ENCODE results near the gene YWHAH. TPM values are rescaled to one million over a fixed set of nuclear protein-coding genes. Genes with fewer than 3 reads are reported as not detected.
"Not testable (repeated sequence)": the region's sequence is repeated elsewhere in the genome, so short reads cannot be mapped to it uniquely, and the experiment has no call there.

Gene YWHAH
- total and polyA plus RNA-seq, 2 of the 4 experiments (the other 2 are of a cell fraction), result 147 to 173 TPM

DNA sequence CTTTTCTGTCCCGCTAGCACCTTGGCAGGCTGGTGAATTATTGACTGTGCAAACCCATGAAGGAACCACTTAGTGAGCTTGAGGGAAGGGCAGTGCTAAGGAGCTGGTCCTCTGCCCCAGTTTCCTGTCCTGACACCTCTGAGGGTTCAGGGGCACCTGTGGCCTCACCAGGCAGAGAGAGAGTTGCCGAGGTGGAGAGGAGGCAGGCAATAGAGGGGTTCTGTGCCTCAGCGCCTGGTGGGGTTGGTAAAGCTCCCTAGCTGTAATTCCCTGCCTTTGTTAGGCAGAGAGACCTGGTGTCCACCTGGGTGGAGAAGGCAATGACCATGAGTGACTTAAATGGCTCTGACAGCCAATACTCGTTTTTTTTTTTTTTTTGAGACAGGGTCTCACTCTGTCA lies 36.3 kb downstream of the YWHAH start:
- H3K79me1 ChIP-seq (ENCODE audit: low read depth in 1 of 2, low read length in 2 of 2), result no peaks in the 10 kb centered on the region
- H3K27ac ChIP-seq (ENCODE audit: insufficient read depth, low read length), result no peak overlapping the region
- H2BK20ac ChIP-seq (ENCODE audit: low read depth, low read length), result no peak overlapping the region
- no CpG with 5 or more reads among the region's 4 CpGs for WGBS, 2 experiments (ENCODE audit: extremely low coverage in 2 of 2, insufficient read length in 1 of 2)
- H3K4ac ChIP-seq (ENCODE audit: low read depth, low read length), result no peak overlapping the region
- no peaks in the 10 kb centered on the region for H4K20me1 ChIP-seq (ENCODE audit: insufficient read depth, low read length)
- H3K56ac ChIP-seq (ENCODE audit: extremely low read depth, insufficient read depth, low read length), result no peak overlapping the region
- no peak overlapping the region for H2AK9ac ChIP-seq (replicated peaks; ENCODE audit: low read depth, low read length, poor library complexity)
- BruUV-seq (replicated peaks), result no TSS peak
- intact Hi-C loops (cut with micrococcal nuclease), result no loop called here
- H3K4me2 ChIP-seq (ENCODE audit: low read depth, low read length), result no peak overlapping the region
- H4K91ac ChIP-seq (ENCODE audit: insufficient read depth, low read depth, low read length), result no peak overlapping the region
- ChIA-PET POLR2A (ENCODE audit: unreplicated experiment) (no interaction called here), CTCF (interaction anchor here (0.6 kb wide), 1 partner anchor 14 kb away, joined by 3 read pairs; no protein-coding TSS in a partner anchor)
- H2BK15ac ChIP-seq (ENCODE audit: low read depth, low read length), result no peak overlapping the region
- no peaks in the 10 kb centered on the region for H3K9me1 ChIP-seq (ENCODE audit: insufficient read depth, low read length)
- dilution Hi-C loops (cut with HindIII; ENCODE audit: low sequenced_read_pairs, unreplicated experiment), result no loop called here
- no peak overlapping the region for H2AK5ac ChIP-seq (ENCODE audit: low read depth, low read length)
- H4K5ac ChIP-seq (ENCODE audit: low read depth, low read length), result no peak overlapping the region
- H3K36me3 ChIP-seq (ENCODE audit: control insufficient read depth, insufficient read depth, low read length), result no peaks in the 10 kb centered on the region
- no peak overlapping the region for H3K14ac ChIP-seq (replicated peaks; ENCODE audit: low read depth, low read length)
- H3K9ac ChIP-seq (ENCODE audit: low read depth, low read length), result no peak overlapping the region
- H2BK5ac ChIP-seq (ENCODE audit: low read depth, low read length, poor library complexity, severe bottlenecking), result no peak overlapping the region
- H3K23ac ChIP-seq (ENCODE audit: low read depth, low read length), result no peak overlapping the region
- no peaks in the 10 kb centered on the region for H3K9me3 ChIP-seq (ENCODE audit: control insufficient read depth, insufficient read depth, low read length)
- no peak overlapping the region for H3K18ac ChIP-seq (ENCODE audit: low read depth, low read length)
- no peak for TF ChIP-seq FOS (IDR thresholded peaks at IDR 0.05; ENCODE audit: low read depth, low read length)
- TF ChIP-seq CHD1 (IDR thresholded peaks at IDR 0.05; ENCODE audit: low read depth, low read length), result no peak
- no peak for TF ChIP-seq POLR2A (IDR thresholded peaks at IDR 0.05; ENCODE audit: low read depth, low read length)
- no peak for TF ChIP-seq MXI1 (IDR thresholded peaks at IDR 0.05; ENCODE audit: borderline replicate concordance, low read depth, low read length)
- H2BK120ac ChIP-seq (ENCODE audit: low read depth, low read length), result no peak overlapping the region
- DNase-seq (no peak), ATAC-seq (ENCODE audit: low read depth) (no peak)
- H4K8ac ChIP-seq (ENCODE audit: low read depth in 2 of 2, low read length in 2 of 2), result no peak overlapping the region
- no peak overlapping the region for H2AFZ ChIP-seq (replicated peaks; ENCODE audit: low read length, poor library complexity)
- peaks cover 2% of the 10 kb centered on the region; the same call in 1 of the 2 replicates for H3K27me3 ChIP-seq (ENCODE audit: control insufficient read depth, insufficient read depth, low read length)
- H3K4me1 ChIP-seq (ENCODE audit: control insufficient read depth, insufficient read depth, low read length), result no peaks in the 10 kb centered on the region
- in situ Hi-C loops (cut with MboI; ENCODE audit: low sequenced_read_pairs), result no loop called here
- no peak overlapping the region for H3K4me3 ChIP-seq (ENCODE audit: insufficient read depth, low read depth, low read length)

- H2BK20ac ChIP-seq (ENCODE audit: low read depth, low read length); dilution Hi-C loops (cut with HindIII; ENCODE audit: low sequenced_read_pairs, unreplicated experiment); H3K9me1 ChIP-seq (ENCODE audit: insufficient read depth, low read length); H2AK9ac ChIP-seq (replicated peaks; ENCODE audit: low read depth, low read length, poor library complexity); H3K9me3 ChIP-seq (ENCODE audit: control insufficient read depth, insufficient read depth, low read length); H3K56ac ChIP-seq (ENCODE audit: extremely low read depth, insufficient read depth, low read length); H3K27me3 ChIP-seq (ENCODE audit: control insufficient read depth, insufficient read depth, low read length); H2AFZ ChIP-seq (replicated peaks; ENCODE audit: low read length, poor library complexity); H4K20me1 ChIP-seq (ENCODE audit: insufficient read depth, low read length); DNase-seq; H3K36me3 ChIP-seq (ENCODE audit: control insufficient read depth, insufficient read depth, low read length); H3K79me1 ChIP-seq (ENCODE audit: low read depth in 1 of 2, low read length in 2 of 2); H2BK5ac ChIP-seq (ENCODE audit: low read depth, low read length, poor library complexity, severe bottlenecking); H2BK15ac ChIP-seq (ENCODE audit: low read depth, low read length); H2AK5ac ChIP-seq (ENCODE audit: low read depth, low read length); H3K18ac ChIP-seq (ENCODE audit: low read depth, low read length); H3K4ac ChIP-seq (ENCODE audit: low read depth, low read length); H3K23ac ChIP-seq (ENCODE audit: low read depth, low read length); H4K91ac ChIP-seq (ENCODE audit: insufficient read depth, low read depth, low read length); H3K4me2 ChIP-seq (ENCODE audit: low read depth, low read length); H4K8ac ChIP-seq (ENCODE audit: low read depth in 2 of 2, low read length in 2 of 2); H3K4me3 ChIP-seq (ENCODE audit: insufficient read depth, low read depth, low read length); BruUV-seq (replicated peaks); H3K27ac ChIP-seq (ENCODE audit: insufficient read depth, low read length); H3K14ac ChIP-seq (replicated peaks; ENCODE audit: low read depth, low read length); H3K4me1 ChIP-seq (ENCODE audit: control insufficient read depth, insufficient read depth, low read length); H4K5ac ChIP-seq (ENCODE audit: low read depth, low read length); H3K9ac ChIP-seq (ENCODE audit: low read depth, low read length); in situ Hi-C loops (cut with MboI; ENCODE audit: low sequenced_read_pairs); H2BK120ac ChIP-seq (ENCODE audit: low read depth, low read length); POLR2A ChIA-PET (ENCODE audit: unreplicated experiment); intact Hi-C loops (cut with micrococcal nuclease); ATAC-seq (ENCODE audit: low read depth): not testable (repeated sequence)
- no CpG with 5 or more reads among the region's 8 CpGs for WGBS, 2 experiments (ENCODE audit: extremely low coverage in 2 of 2, insufficient read length in 1 of 2)
- CTCF ChIA-PET, result interaction anchor here (0.6 kb wide), 1 partner anchor 20 kb away, joined by 3 read pairs; no protein-coding TSS in a partner anchor
These were observed 37.6 kb downstream of the YWHAH start for GRCh38 chr22:31981976-31982375.
